Upper lobe of left lung (tissue), 4 donors: ENCODE results near the gene CYP19A1.

Experiments used
- CTCF ChIP-seq, 6 experiments: fragments of 450-650 bp in 4 of 6; fragments of 200-600 bp in 2 of 6; sonication (generic) in 2 of 6; IDR thresholded peaks; one replicate each; pipeline ENCODE4 v1.5.1; 2016 to 2019; ENCODE audit warnings: antibody characterized with exemption in 6 of 6
- POLR2AphosphoS5 ChIP-seq, 2 donors: sonication (generic); formaldehyde crosslinking; IDR thresholded peaks; one replicate each; pipeline ENCODE4 v1.5.1; 2017; ENCODE audit warnings: antibody characterized with exemption in 2 of 2

- TF ChIP-seq CTCF (IDR thresholded peaks at IDR 0.05) (no peak), POLR2AphosphoS5 (IDR thresholded peaks at IDR 0.05) (no peak)
Observed at GRCh38 chr15:51212909-51213308, 125.5 kb downstream of the CYP19A1 start.
